Astrocyte of the spinal cord (primary cell): Measurements from ENCODE around the gene CUL1.
A peak's percentile ranks its signal among the peaks of the same experiment; 100 is the strongest.

ENCODE experiments used
- DNase-seq: peaks from one replicate; pipeline ENCODE4 v3.0.0; 2011; ENCODE audit warnings: low read depth, low spot score
- H3K4me3 ChIP-seq: 2 replicates; pipeline ENCODE4 v1.5.1; 2011; ENCODE audit warnings: low read depth, mild to moderate bottlenecking, low read length, moderate library complexity
- CTCF ChIP-seq: IDR thresholded peaks from 2 replicates; pipeline ENCODE4 v1.5.1; 2012; ENCODE audit warnings: low read depth, mild to moderate bottlenecking, low read length, inconsistent platforms
- in situ Hi-C: cut with HindIII; loops from 2 replicates; pipeline ENCODE4 v1.10.0; 2017; ENCODE audit warnings: low sequenced_read_pairs

The CUL1 gene

GRCh38 chr7:148694631-148695030 is 4.1 kb upstream of the CUL1 start:
- TF ChIP-seq CTCF, result no peak
- no peak for DNase-seq
- in situ Hi-C loops, result no loop called here

GRCh38 chr7:148695953-148696352 is 2.8 kb upstream of the CUL1 start:
- TF ChIP-seq CTCF, result no peak
- H3K4me3 ChIP-seq, result no peak overlapping the region
- in situ Hi-C loops, result no loop called here
- no peak for DNase-seq

More at GRCh38 chr7:148694631-148695030, 4.1 kb upstream of the CUL1 start:
- no peak overlapping the region for H3K4me3 ChIP-seq

GRCh38 chr7:148696787-148697186 is 1.9 kb upstream of the CUL1 start:
- no peak for DNase-seq
- H3K4me3 ChIP-seq, result no peak overlapping the region
- in situ Hi-C loops, result no loop called here
- no peak for TF ChIP-seq CTCF

- in situ Hi-C loops, result no loop called here
- peak; percentile 20 for DNase-seq
- peak overlapping the region; percentile 73 for H3K4me3 ChIP-seq
- no peak for TF ChIP-seq CTCF
Observed at GRCh38 chr7:148697256-148698006, 1.3 kb upstream of the CUL1 start.

GRCh38 chr7:148698007-148698396 is 701 bp upstream of the CUL1 start:
- DNase-seq, result peak; percentile 28
- in situ Hi-C loops, result no loop called here
- TF ChIP-seq CTCF, result no peak
- peak overlapping the region; percentile 73 for H3K4me3 ChIP-seq

GRCh38 chr7:148699024-148699781 is 500 bp downstream of the CUL1 start:
- peak overlapping the region; percentile 73 for H3K4me3 ChIP-seq
- DNase-seq, result peak; percentile 33
- in situ Hi-C loops, result no loop called here

More at GRCh38 chr7:148699024-148699781, 500 bp downstream of the CUL1 start:
- TF ChIP-seq CTCF, result no peak
